NCI-H524 treated with DMSO at 0.1 percent for 48 hours (cell line): ENCODE results near the gene SMIM14.

ENCODE experiments used
- DNase-seq: peaks from one replicate; lab custom pipeline; 2025; lab: John Stamatoyannopoulos, UW

SMIM14 gene

GRCh38 chr4:39497909-39498726 lies 140.5 kb downstream of the SMIM14 start:
- DNase-seq = no peak
